NCI-H2029 treated with DMSO at 0.1 percent for 48 hours (cell line): ENCODE measurements around the gene GAGE13.
"Not testable (repeated sequence)": the region's sequence is repeated elsewhere in the genome, so short reads cannot be mapped to it uniquely, and the experiment has no call there.

Experiments
- DNase-seq: peaks from one replicate; lab custom pipeline; 2025; lab: John Stamatoyannopoulos, UW

Gene GAGE13

GRCh38 chrX:49331841-49332240, 459 bp downstream of the GAGE13 start:
- not testable (repeated sequence) for DNase-seq

GRCh38 chrX:49341449-49341848, 10.1 kb downstream of the GAGE13 start:
- not testable (repeated sequence) for DNase-seq

GRCh38 chrX:49344496-49345175, 13.3 kb downstream of the GAGE13 start:
- DNase-seq: not testable (repeated sequence)

GRCh38 chrX:49345402-49345801, 14.0 kb downstream of the GAGE13 start:
- not testable (repeated sequence) for DNase-seq

GRCh38 chrX:49346150-49346549, 14.8 kb downstream of the GAGE13 start:
- not testable (repeated sequence) for DNase-seq
